ENCODE data around the gene FRMD3. TPM values are rescaled to one million over a fixed set of nuclear protein-coding genes. Genes with fewer than 3 reads are reported as not detected.

The FRMD3 gene
- 1.5 to 2.7 TPM (median 1.9 TPM) in 5 replicates for total RNA-seq (2022; extraction: Qiagen RNA extraction; ENCODE audit: low read depth)

DNA sequence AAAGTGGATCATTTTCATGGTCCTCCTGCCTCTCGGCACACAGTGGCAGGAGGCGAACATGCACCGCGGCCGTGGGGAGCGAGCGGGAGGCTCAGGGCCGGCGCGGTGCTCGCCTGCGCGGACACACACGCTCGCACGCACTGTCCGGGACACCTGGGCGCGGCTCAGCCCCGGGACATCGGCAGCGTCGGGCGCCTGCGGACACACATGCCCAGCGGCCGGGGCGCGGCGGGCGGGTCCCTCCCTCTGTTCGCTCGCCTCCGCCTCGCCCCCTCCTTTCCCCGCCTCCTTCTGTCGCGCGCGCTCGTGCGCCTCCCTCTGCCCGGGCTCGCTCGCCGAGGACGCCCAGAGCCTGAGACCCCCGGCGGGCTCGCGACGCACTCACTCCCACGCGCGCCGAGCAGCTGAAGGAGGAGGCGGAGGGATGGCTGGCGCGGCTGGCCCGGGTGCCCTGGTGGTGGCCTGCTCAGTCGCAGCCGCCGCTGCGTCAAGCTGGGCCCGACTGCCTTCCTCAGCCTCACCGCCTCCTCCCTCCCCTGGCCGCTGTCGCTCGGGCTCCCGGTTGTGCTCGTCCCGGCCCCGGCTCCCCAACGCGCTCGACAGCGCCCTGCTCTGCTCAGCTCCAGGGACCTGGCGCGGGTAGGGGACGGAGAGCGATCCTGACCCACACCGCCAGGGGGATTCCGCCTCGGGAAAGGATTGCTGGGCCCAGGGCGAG is at the start of gene FRMD3:
Gene FRMD3, minus strand, starts transcription at position 230 of the 718 bp plus-strand sequence. Its CDS starts 170 bp downstream, at position 60.

Other genes starting within 250 kb of the FRMD3 start
- gene IDNK, start 84.7 kb upstream of the FRMD3 start, total RNA-seq (2022; extraction: Qiagen RNA extraction; ENCODE audit: low read depth): 5.2 to 6.7 TPM (median 5.8 TPM) in 5 replicates
- 103 to 128 TPM (median 111 TPM) in 5 replicates for gene UBQLN1, start 169.6 kb upstream of the FRMD3 start, total RNA-seq (2022; extraction: Qiagen RNA extraction; ENCODE audit: low read depth)

All from A549 treated with CpdA at 1 μM for 4 hours (cell line).